ENCODE results near the gene RAB15.

DNA sequence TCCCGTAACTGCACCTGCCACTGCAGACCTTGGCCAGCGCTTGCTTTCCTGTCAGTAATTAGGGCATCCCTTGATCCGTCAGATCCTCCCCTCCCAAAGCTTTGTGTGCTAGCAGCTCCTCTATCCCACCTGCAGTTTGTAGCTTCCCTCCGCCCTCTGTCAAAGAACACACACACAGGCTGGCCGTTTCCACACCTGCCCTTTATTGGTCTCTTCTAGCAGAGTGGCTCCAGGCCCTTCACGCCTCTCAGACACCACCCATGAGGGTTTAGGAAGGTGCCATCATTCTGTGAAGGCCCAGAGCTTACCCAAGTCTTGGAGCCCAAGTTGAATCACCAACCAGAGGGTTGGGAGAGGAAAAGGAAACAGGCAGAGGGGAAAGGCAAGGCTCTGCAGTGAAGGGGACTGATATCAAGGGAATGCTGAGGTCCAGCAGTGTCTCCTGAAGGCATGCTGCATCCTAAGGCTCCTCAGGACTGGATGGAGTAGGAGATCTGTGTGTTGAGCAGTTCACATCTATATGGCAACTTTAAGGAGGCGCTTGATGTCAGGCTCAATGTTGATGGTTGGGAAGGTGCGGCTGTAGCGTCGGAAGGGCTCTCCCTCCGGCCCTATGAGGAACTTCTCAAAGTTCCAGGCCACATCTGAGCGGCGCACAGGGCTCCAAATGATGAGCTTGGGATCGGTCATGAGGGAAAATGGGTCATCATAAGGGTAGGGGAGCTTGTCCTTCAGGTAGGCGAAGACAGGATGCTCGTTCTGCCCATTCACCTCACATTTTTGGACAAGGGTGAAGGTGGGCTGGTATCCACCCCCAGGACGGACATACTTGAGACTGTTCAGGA lies 32.9 kb downstream of the RAB15 start:
- no peak for TF ChIP-seq CREB1 (IDR thresholded peaks at IDR 0.05)
- TF ChIP-seq CREB1 (CRISPR knock-in tag; IDR thresholded peaks at IDR 0.05) = no peak
- no peak for TF ChIP-seq CTCF (IDR thresholded peaks at IDR 0.05 in 2 of 3, conservative IDR thresholded peaks at IDR 0.05 in 1 of 3; ENCODE audit: insufficient read depth in 2 of 3, low read depth in 1 of 3, low read length in 3 of 3)
- no peak for TF ChIP-seq ZNF282 (CRISPR knock-in tag; IDR thresholded peaks at IDR 0.05)
- TF ChIP-seq, protein P1, sequence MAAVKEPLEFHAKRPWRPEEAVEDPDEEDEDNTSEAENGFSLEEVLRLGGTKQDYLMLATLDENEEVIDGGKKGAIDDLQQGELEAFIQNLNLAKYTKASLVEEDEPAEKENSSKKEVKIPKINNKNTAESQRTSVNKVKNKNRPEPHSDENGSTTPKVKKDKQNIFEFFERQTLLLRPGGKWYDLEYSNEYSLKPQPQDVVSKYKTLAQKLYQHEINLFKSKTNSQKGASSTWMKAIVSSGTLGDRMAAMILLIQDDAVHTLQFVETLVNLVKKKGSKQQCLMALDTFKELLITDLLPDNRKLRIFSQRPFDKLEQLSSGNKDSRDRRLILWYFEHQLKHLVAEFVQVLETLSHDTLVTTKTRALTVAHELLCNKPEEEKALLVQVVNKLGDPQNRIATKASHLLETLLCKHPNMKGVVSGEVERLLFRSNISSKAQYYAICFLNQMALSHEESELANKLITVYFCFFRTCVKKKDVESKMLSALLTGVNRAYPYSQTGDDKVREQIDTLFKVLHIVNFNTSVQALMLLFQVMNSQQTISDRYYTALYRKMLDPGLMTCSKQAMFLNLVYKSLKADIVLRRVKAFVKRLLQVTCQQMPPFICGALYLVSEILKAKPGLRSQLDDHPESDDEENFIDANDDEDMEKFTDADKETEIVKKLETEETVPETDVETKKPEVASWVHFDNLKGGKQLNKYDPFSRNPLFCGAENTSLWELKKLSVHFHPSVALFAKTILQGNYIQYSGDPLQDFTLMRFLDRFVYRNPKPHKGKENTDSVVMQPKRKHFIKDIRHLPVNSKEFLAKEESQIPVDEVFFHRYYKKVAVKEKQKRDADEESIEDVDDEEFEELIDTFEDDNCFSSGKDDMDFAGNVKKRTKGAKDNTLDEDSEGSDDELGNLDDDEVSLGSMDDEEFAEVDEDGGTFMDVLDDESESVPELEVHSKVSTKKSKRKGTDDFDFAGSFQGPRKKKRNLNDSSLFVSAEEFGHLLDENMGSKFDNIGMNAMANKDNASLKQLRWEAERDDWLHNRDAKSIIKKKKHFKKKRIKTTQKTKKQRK (IDR thresholded peaks at IDR 0.05; ENCODE audit: borderline replicate concordance, low read depth, low read length) = no peak
- no peak for TF ChIP-seq MYC (IDR thresholded peaks at IDR 0.05; ENCODE audit: low read depth, low read length)
- no peak for TF ChIP-seq MYC (CRISPR knock-in tag; IDR thresholded peaks at IDR 0.05; ENCODE audit: borderline replicate concordance, low read depth)
- no peak for TF ChIP-seq EP300 (IDR thresholded peaks at IDR 0.05; ENCODE audit: low read length)
- TF ChIP-seq, protein P2, sequence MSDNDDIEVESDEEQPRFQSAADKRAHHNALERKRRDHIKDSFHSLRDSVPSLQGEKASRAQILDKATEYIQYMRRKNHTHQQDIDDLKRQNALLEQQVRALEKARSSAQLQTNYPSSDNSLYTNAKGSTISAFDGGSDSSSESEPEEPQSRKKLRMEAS (CRISPR knock-in tag; IDR thresholded peaks at IDR 0.05) = no peak
- TF ChIP-seq ZKSCAN3 (CRISPR knock-in tag; IDR thresholded peaks at IDR 0.05) = no peak
- no peak for TF ChIP-seq ZNF133 (CRISPR knock-in tag; IDR thresholded peaks at IDR 0.05)
- TF ChIP-seq POLR2A (conservative IDR thresholded peaks at IDR 0.05) = no peak
